Loucy (cell line): ENCODE data around the gene SRGAP1.
"Not testable (repeated sequence)": the region's sequence is repeated elsewhere in the genome, so short reads cannot be mapped to it uniquely, and the experiment has no call there.

Experiments
- H2AFZ ChIP-seq: fragments of 200-600 bp; sonication (generic); 2 replicates; pipeline ENCODE4 v1.6.0; 2016; ENCODE audit warnings: antibody characterized with exemption, mild to moderate bottlenecking, low read length, moderate library complexity
- H3F3A ChIP-seq: fragments of 200-600 bp; 2 replicates; pipeline ENCODE4 v1.6.0; 2016; ENCODE audit warnings: antibody characterized with exemption, low read depth, mild to moderate bottlenecking
- H3K27me3 ChIP-seq: fragments of 200-600 bp; sonication (generic); 2 replicates; pipeline ENCODE4 v1.6.1; 2014; ENCODE audit warnings: low read length, mild to moderate bottlenecking; ENCODE audit not compliant: insufficient read depth, poor library complexity, severe bottlenecking
- H3K36me3 ChIP-seq: fragments of 200-600 bp; sonication (generic); 2 replicates; pipeline ENCODE4 v1.6.1; 2016; ENCODE audit warnings: low read length; ENCODE audit not compliant: insufficient read depth
- H3K4me1 ChIP-seq: fragments of 200-600 bp; sonication (generic); 2 replicates; pipeline ENCODE4 v1.5.1; 2014; ENCODE audit warnings: low read length, mild to moderate bottlenecking; ENCODE audit not compliant: insufficient read depth, poor library complexity, severe bottlenecking
- H3K4me2 ChIP-seq: fragments of 200-600 bp; sonication (generic); 2 replicates; pipeline ENCODE4 v1.6.0; 2014; ENCODE audit warnings: antibody characterized with exemption, low read length, low read depth, mild to moderate bottlenecking; ENCODE audit not compliant: poor library complexity, severe bottlenecking
- H3K4me3 ChIP-seq: fragments of 200-600 bp; sonication (generic); 2 replicates; pipeline ENCODE4 v1.5.1; 2014; ENCODE audit warnings: low read length, mild to moderate bottlenecking, mixed read lengths; ENCODE audit not compliant: poor library complexity, severe bottlenecking
- H3K79me2 ChIP-seq: fragments of 200-600 bp; sonication (generic); 2 replicates; pipeline ENCODE4 v1.6.1; 2014; ENCODE audit warnings: low read length; ENCODE audit not compliant: insufficient read depth
- H3K9ac ChIP-seq: fragments of 200-600 bp; sonication (generic); 2 replicates; pipeline ENCODE4 v1.6.0; 2014; ENCODE audit warnings: mild to moderate bottlenecking, low read depth, low read length, moderate library complexity; ENCODE audit not compliant: poor library complexity, severe bottlenecking
- H3K9me2 ChIP-seq: fragments of 200-600 bp; sonication (generic); replicated peaks from 2 replicates; pipeline ENCODE4 v1.6.1; 2016; ENCODE audit warnings: low read depth, low read length, mixed read lengths
- H3K9me3 ChIP-seq: fragments of 200-600 bp; sonication (generic); 2 replicates; pipeline ENCODE4 v1.6.1; 2014; ENCODE audit warnings: mild to moderate bottlenecking, antibody characterized with exemption, low read length, low read depth; ENCODE audit not compliant: insufficient read depth
- H4K20me1 ChIP-seq: fragments of 200-600 bp; sonication (generic); 2 replicates; pipeline ENCODE4 v1.6.0; 2014; ENCODE audit warnings: antibody characterized with exemption, low read length, mild to moderate bottlenecking; ENCODE audit not compliant: insufficient read depth, poor library complexity, severe bottlenecking
- EZH2phosphoT487 ChIP-seq: fragments of 200-600 bp; IDR thresholded peaks from 2 replicates; pipeline ENCODE4 v1.6.1; 2018; ENCODE audit warnings: antibody characterized with exemption, mild to moderate bottlenecking, moderate library complexity, borderline replicate concordance
- TF ChIP-seq, protein P1 (sequence below): fragments of 200-600 bp; sonication (generic); conservative IDR thresholded peaks from 2 replicates; pipeline ENCODE4 v1.5.1; 2014; ENCODE audit warnings: mild to moderate bottlenecking, antibody characterized with exemption, low read length

SRGAP1 gene

DNA sequence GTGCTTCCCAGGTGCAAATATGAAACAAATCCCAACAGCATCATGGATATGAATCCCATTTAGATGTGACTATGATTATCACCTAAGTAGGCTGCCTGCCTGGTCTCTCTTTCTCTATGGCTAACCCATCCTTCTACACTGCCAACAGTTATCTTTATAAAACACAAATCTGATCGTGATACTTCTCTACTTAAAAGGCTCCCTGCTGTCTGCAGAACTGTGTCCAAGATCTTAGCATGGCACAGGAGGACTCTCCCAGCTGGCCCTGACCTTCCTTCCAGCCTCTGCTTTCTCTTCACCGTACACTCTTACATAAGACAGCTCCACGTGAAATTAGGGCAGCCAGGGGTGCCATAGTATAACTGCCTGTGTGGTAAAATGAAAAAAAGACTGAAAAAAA lies 3.5 kb upstream of the SRGAP1 start:
- Histone ChIP-seq H3K4me1 (peaks cover 9% of the 10 kb centered on the region), H3F3A (no peaks in the 10 kb centered on the region), H3K9me3 (no peaks in the 10 kb centered on the region), H4K20me1 (no peaks in the 10 kb centered on the region), H3K27me3 (peaks cover 8% of the 10 kb centered on the region), H2AFZ (no peak overlapping the region), H3K79me2 (no peaks in the 10 kb centered on the region), H3K4me2 (no peak overlapping the region), H3K36me3 (no peaks in the 10 kb centered on the region), H3K4me3 (no peak overlapping the region), H3K9ac (no peak overlapping the region), H3K9me2 (no peaks in the 10 kb centered on the region)
- TF ChIP-seq, protein P1, sequence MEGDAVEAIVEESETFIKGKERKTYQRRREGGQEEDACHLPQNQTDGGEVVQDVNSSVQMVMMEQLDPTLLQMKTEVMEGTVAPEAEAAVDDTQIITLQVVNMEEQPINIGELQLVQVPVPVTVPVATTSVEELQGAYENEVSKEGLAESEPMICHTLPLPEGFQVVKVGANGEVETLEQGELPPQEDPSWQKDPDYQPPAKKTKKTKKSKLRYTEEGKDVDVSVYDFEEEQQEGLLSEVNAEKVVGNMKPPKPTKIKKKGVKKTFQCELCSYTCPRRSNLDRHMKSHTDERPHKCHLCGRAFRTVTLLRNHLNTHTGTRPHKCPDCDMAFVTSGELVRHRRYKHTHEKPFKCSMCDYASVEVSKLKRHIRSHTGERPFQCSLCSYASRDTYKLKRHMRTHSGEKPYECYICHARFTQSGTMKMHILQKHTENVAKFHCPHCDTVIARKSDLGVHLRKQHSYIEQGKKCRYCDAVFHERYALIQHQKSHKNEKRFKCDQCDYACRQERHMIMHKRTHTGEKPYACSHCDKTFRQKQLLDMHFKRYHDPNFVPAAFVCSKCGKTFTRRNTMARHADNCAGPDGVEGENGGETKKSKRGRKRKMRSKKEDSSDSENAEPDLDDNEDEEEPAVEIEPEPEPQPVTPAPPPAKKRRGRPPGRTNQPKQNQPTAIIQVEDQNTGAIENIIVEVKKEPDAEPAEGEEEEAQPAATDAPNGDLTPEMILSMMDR: no peak
- TF ChIP-seq EZH2phosphoT487: no peak

DNA sequence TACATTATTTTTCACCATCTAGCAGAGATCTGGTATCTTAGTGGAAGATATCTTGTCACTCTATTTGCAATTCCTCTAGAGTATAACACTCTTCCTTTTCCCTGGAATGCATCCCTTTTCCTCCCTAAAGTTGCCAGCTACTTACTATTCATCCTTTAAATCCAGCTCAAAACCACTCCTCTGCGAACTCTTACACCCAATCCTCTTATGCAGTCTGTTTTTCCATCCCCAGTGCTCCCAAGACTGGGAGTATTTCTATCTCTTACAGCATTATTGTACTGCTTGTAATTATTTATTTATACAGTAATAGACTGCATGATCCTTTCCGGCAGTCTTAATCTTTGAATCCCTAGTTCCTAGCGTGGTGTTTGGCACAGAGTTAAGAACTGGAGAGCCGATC lies 2.9 kb upstream of the SRGAP1 start:
- no peaks in the 10 kb centered on the region for H3K79me2 ChIP-seq
- H3K9me3 ChIP-seq: no peaks in the 10 kb centered on the region
- no peaks in the 10 kb centered on the region for H3F3A ChIP-seq
- no peak overlapping the region for H3K4me3 ChIP-seq
- H3K9ac ChIP-seq: no peak overlapping the region
- no peaks in the 10 kb centered on the region for H3K9me2 ChIP-seq
- no peak overlapping the region for H2AFZ ChIP-seq
- peaks cover 9% of the 10 kb centered on the region for H3K4me1 ChIP-seq
- H3K27me3 ChIP-seq: peaks cover 8% of the 10 kb centered on the region
- TF ChIP-seq, protein P1: no peak
- no peaks in the 10 kb centered on the region for H3K36me3 ChIP-seq
- no peaks in the 10 kb centered on the region for H4K20me1 ChIP-seq
- no peak overlapping the region for H3K4me2 ChIP-seq

DNA sequence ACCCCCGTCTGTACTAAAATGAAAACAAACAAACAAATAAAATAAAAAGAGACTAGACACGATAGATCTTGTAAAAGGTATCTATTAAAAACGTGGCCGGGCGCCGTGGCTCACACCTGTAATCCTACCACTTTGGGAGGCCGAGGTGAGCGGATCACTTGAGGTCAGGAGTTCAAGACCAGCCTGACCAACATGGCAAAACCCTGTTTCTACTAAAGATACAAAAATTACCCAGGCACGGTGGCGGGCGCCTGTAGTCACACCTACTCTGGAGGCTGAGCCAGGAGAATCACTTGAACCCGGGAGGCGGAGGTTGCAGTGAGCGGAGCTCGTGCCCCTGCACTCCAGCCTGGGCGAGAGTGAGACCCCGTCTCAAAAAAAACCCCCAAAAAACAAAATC lies 1.8 kb upstream of the SRGAP1 start:
- H3K9ac ChIP-seq, H3K9me2 ChIP-seq, H3K4me1 ChIP-seq, H3K79me2 ChIP-seq, H3K4me2 ChIP-seq, H3K9me3 ChIP-seq, H3K36me3 ChIP-seq, H3K4me3 ChIP-seq, H4K20me1 ChIP-seq, H3F3A ChIP-seq, H3K27me3 ChIP-seq: not testable (repeated sequence)
- 0 out of 2 replicates have a peak overlapping the region, but pooled peaks have one; percentile 98 for H2AFZ ChIP-seq

DNA sequence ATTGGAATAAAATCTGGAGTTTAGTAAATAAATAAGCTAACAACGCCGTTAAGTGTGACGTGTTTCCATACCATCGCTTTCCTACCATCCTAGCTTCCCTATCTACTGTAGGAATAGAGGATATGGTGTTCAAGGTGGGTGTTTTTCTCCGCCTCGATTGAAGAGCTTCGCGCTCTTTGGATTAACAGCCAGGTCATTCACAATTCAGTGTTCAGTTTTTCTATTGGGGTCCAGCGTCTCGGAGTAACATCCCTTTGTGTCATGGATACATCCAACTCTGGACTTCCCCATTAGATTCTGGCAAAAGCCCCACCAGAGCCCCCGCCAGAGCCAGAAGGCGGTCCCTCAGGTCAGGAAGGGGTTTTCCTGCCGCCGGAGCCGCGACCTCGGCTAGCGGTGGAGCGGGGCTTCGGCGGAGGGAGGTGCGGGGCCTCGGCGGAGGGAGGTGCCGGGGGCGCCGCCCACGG lies 1.2 kb upstream of the SRGAP1 start:
- peak overlapping the region; percentile 67 for H3K9ac ChIP-seq
- no peaks in the 10 kb centered on the region for H4K20me1 ChIP-seq
- peak overlapping the region; percentile 77 for H3K4me3 ChIP-seq
- no peak for TF ChIP-seq EZH2phosphoT487
- peak overlapping the region; percentile 98 for H2AFZ ChIP-seq
- no peaks in the 10 kb centered on the region for H3K79me2 ChIP-seq
- no peaks in the 10 kb centered on the region for H3K9me3 ChIP-seq
- no peaks in the 10 kb centered on the region for H3F3A ChIP-seq
- no peaks in the 10 kb centered on the region for H3K36me3 ChIP-seq
- H3K4me1 ChIP-seq: peaks cover 9% of the 10 kb centered on the region
- H3K27me3 ChIP-seq: peaks cover 8% of the 10 kb centered on the region
- peak overlapping the region; percentile 93 for H3K4me2 ChIP-seq
- H3K9me2 ChIP-seq: no peaks in the 10 kb centered on the region
